Measurements from ENCODE around the gene TOMM70.

GRCh38 chr3:100424261-100424660 lies 23.4 kb upstream of the TOMM70 start:
- TF ChIP-seq CTCF (IDR thresholded peaks at IDR 0.05) (no peak), POLR2A (IDR thresholded peaks at IDR 0.05) (no peak)
